Measurements from ENCODE around the gene DARS1.

Gene DARS1

GRCh38 chr2:135905679-135906078 is 79.7 kb downstream of the DARS1 start:
- H3K4me3 ChIP-seq (ENCODE audit: low read depth, low read length), result no peak overlapping the region
- TF ChIP-seq, protein P1, sequence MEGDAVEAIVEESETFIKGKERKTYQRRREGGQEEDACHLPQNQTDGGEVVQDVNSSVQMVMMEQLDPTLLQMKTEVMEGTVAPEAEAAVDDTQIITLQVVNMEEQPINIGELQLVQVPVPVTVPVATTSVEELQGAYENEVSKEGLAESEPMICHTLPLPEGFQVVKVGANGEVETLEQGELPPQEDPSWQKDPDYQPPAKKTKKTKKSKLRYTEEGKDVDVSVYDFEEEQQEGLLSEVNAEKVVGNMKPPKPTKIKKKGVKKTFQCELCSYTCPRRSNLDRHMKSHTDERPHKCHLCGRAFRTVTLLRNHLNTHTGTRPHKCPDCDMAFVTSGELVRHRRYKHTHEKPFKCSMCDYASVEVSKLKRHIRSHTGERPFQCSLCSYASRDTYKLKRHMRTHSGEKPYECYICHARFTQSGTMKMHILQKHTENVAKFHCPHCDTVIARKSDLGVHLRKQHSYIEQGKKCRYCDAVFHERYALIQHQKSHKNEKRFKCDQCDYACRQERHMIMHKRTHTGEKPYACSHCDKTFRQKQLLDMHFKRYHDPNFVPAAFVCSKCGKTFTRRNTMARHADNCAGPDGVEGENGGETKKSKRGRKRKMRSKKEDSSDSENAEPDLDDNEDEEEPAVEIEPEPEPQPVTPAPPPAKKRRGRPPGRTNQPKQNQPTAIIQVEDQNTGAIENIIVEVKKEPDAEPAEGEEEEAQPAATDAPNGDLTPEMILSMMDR (conservative IDR thresholded peaks at IDR 0.05; ENCODE audit: low read depth, low read length), result no peak
- no peak for DNase-seq (ENCODE audit: low read depth)

DNA sequence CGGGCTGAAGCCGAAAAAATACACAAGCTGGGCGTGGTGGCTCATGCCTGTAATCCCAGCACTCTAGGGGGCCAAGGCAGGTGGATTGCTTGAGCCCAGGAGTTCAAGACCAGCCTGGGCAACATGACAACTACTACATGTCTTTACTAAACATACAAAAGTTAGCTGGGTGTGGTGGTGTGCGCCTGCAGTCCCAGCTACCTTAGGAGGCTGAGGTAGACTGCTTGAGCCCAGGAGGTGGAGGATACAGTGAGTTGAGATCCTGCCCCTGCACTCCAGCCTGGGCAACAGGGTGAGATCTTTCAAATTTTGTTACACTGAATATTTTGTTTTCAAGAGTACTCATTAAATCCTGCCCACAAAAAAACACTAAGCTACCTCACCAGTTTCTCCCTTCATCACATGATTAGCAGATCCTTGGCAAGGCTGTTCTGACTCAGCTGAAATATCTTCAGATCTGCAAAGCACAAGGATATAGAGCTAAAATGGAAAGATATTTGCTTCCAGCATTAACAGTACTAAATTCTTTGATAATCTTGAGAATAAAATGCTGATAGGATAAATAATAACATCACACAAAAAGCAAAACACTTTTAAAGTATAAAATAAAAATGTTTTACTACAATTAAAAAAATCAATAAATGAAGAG is 81.0 kb downstream of the DARS1 start:
- H3K4me3 ChIP-seq (ENCODE audit: low read depth, low read length), result no peak overlapping the region
- peak; percentile 78 for DNase-seq (ENCODE audit: low read depth)
- TF ChIP-seq, protein P1 (conservative IDR thresholded peaks at IDR 0.05; ENCODE audit: low read depth, low read length), result no peak

DNA sequence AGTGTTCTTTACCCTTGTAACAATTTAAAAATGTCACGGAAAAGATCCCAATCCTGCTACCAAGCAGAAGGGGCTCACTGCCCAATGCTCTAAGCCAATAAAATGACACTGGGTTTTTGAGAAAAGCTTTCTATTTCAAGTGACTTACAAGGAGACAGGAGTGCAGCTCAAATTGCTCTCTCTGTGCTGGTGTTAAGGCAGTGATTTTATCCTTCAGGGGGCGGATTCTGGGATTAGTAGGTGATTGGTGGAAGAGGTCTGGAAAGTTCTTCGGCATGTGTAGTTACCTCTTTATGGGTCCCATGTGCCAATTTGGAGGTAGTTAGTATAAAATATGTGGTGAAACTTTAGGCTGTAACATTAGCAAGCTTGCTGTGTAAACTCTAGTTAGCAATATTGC is 81.8 kb downstream of the DARS1 start:
- TF ChIP-seq, protein P1 (conservative IDR thresholded peaks at IDR 0.05; ENCODE audit: low read depth, low read length), result no peak
- no peak overlapping the region for H3K4me3 ChIP-seq (ENCODE audit: low read depth, low read length)

GRCh38 chr2:135899567-135899966 is 85.9 kb downstream of the DARS1 start:
- DNase-seq (ENCODE audit: low read depth), result no peak
- TF ChIP-seq, protein P1 (conservative IDR thresholded peaks at IDR 0.05; ENCODE audit: low read depth, low read length), result no peak
- no peak overlapping the region for H3K4me3 ChIP-seq (ENCODE audit: low read depth, low read length)

More for the DNA sequence above, 81.8 kb downstream of the DARS1 start:
- DNase-seq (ENCODE audit: low read depth), result no peak

GRCh38 chr2:135898234-135898786 is 87.1 kb downstream of the DARS1 start:
- no peak for DNase-seq (ENCODE audit: low read depth)
- H3K4me3 ChIP-seq (ENCODE audit: low read depth, low read length), result no peak overlapping the region
- TF ChIP-seq, protein P1 (conservative IDR thresholded peaks at IDR 0.05; ENCODE audit: low read depth, low read length), result no peak

DNA sequence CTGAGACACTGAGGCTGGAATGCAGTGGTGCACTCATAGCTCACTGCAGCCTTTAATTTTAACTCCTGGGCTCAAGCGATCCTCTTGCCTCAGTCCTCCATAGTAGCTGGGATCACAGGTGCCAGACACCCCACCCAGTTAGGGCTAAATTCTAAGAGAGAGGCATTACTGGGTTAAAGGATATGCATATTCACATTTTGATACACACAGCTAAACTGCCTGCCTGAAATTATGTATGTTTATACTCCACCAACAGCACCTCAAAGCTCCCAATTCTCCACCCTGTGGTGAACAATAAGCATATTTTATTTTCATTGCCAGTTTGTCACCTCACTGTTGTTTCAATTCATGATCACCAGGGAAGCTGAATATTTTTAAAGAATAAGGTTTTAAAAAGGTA is 90.5 kb downstream of the DARS1 start:
- no peak overlapping the region for H3K4me3 ChIP-seq (ENCODE audit: low read depth, low read length)
- TF ChIP-seq, protein P1 (conservative IDR thresholded peaks at IDR 0.05; ENCODE audit: low read depth, low read length), result no peak
- DNase-seq (ENCODE audit: low read depth), result no peak

DNA sequence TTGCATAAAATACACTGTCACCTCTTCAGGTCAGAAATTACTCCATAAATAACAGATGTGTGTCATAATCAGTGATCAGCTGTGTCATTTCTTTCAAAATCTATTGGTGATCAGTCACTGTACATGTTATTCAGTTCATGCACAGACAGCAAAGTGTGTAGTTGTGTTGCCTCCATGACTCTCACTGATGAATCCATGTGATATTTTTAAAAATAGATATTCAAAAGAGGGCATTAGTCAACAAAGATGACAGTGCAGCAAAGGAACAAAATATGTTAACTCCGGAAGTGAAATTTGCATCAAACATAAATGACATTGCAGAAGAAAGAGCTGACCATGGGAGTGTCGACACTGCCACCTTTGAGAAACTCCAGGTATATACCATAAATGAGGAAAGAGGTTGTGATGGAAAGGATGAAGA is 92.0 kb downstream of the DARS1 start:
- no peak for DNase-seq (ENCODE audit: low read depth)
- H3K4me3 ChIP-seq (ENCODE audit: low read depth, low read length), result no peak overlapping the region
- TF ChIP-seq, protein P1 (conservative IDR thresholded peaks at IDR 0.05; ENCODE audit: low read depth, low read length), result no peak

All from choroid plexus epithelial cell (primary cell).